ACC112 (cell line): ENCODE results near the gene CSNK2B.
"Not testable (repeated sequence)": the region's sequence is repeated elsewhere in the genome, so short reads cannot be mapped to it uniquely, and the experiment has no call there.

Experiments
- H2AFZ ChIP-seq: fragments of 200-600 bp; sonication (generic); one replicate; pipeline ENCODE4 v1.6.0; 2017; ENCODE audit warnings: antibody characterized with exemption, low read length; ENCODE audit not compliant: unreplicated experiment
- H3K27ac ChIP-seq: fragments of 200-600 bp; sonication (generic); 2 replicates; pipeline ENCODE4 v1.5.1; 2014; ENCODE audit warnings: low read depth, mild to moderate bottlenecking, antibody characterized with exemption, low read length, moderate library complexity
- H3K27me3 ChIP-seq: fragments of 200-600 bp; sonication (generic); 2 replicates; pipeline ENCODE4 v1.6.1; 2014; ENCODE audit warnings: mild to moderate bottlenecking, antibody characterized with exemption, low read length, moderate library complexity, mixed read lengths; ENCODE audit not compliant: insufficient read depth
- H3K36me3 ChIP-seq: fragments of 200-600 bp; sonication (generic); 2 replicates; pipeline ENCODE4 v1.6.1; 2016; ENCODE audit warnings: mild to moderate bottlenecking, antibody characterized with exemption, low read length, moderate library complexity, mixed read lengths; ENCODE audit not compliant: insufficient read depth
- H3K4me1 ChIP-seq: fragments of 200-600 bp; sonication (generic); one replicate; pipeline ENCODE4 v1.6.1; 2016; ENCODE audit warnings: low read length, mixed read lengths; ENCODE audit not compliant: insufficient read depth, unreplicated experiment, control insufficient read depth
- H3K4me3 ChIP-seq: fragments of 200-600 bp; sonication (generic); 2 replicates; pipeline ENCODE4 v1.5.1; 2014; ENCODE audit warnings: mild to moderate bottlenecking, low read depth, low read length
- H3K79me2 ChIP-seq: fragments of 200-600 bp; sonication (generic); one replicate; pipeline ENCODE4 v1.6.0; 2016; ENCODE audit warnings: low read length; ENCODE audit not compliant: control insufficient read depth, unreplicated experiment, insufficient read depth

CSNK2B gene

GRCh38 chr6:31705931-31706330 lies 40.1 kb downstream of the CSNK2B start:
- peaks cover 21% of the 10 kb centered on the region for H3K79me2 ChIP-seq
- peaks cover 9% of the 10 kb centered on the region for H3K4me1 ChIP-seq
- H3K4me3 ChIP-seq = no peak overlapping the region
- no peaks in the 10 kb centered on the region for H3K27me3 ChIP-seq
- H3K36me3 ChIP-seq = no peaks in the 10 kb centered on the region
- no peak overlapping the region for H3K27ac ChIP-seq
- no peak overlapping the region for H2AFZ ChIP-seq

GRCh38 chr6:31706599-31706998 lies 40.7 kb downstream of the CSNK2B start, which contains the start of gene LY6G6F:
TSS of gene LY6G6F (plus strand) at chr6:31706866. CDS start at chr6:31706907, 41 bp downstream.
- Histone ChIP-seq H3K27ac (no peak within 1 kb of the TSS), H3K36me3 (no peaks in the 10 kb centered on the region), H3K4me1 (peaks cover 2% of the 10 kb centered on the region), H3K27me3 (no peaks in the 10 kb centered on the region), H3K4me3 (no peak within 1 kb of the TSS), H3K79me2 (peaks cover 14% of the 10 kb centered on the region), H2AFZ (no peak within 1 kb of the TSS)

GRCh38 chr6:31707701-31708100 lies 41.8 kb downstream of the CSNK2B start:
- no peaks in the 10 kb centered on the region for H3K4me1 ChIP-seq
- no peak overlapping the region for H3K27ac ChIP-seq
- peaks cover 3% of the 10 kb centered on the region for H3K79me2 ChIP-seq
- H3K4me3 ChIP-seq = no peak overlapping the region
- no peaks in the 10 kb centered on the region for H3K27me3 ChIP-seq
- no peak overlapping the region for H2AFZ ChIP-seq
- no peaks in the 10 kb centered on the region for H3K36me3 ChIP-seq

GRCh38 chr6:31708224-31708623 lies 42.3 kb downstream of the CSNK2B start:
- no peak overlapping the region for H3K4me3 ChIP-seq
- no peaks in the 10 kb centered on the region for H3K4me1 ChIP-seq
- H3K36me3 ChIP-seq = no peaks in the 10 kb centered on the region
- no peaks in the 10 kb centered on the region for H3K79me2 ChIP-seq
- no peaks in the 10 kb centered on the region for H3K27me3 ChIP-seq
- H2AFZ ChIP-seq = no peak overlapping the region
- H3K27ac ChIP-seq = no peak overlapping the region

GRCh38 chr6:31709157-31709556 lies 43.3 kb downstream of the CSNK2B start:
- not testable (repeated sequence) for H3K27ac ChIP-seq, H3K27me3 ChIP-seq, H3K79me2 ChIP-seq, H3K4me1 ChIP-seq, H3K36me3 ChIP-seq, H2AFZ ChIP-seq, H3K4me3 ChIP-seq

GRCh38 chr6:31710523-31711219 lies 44.8 kb downstream of the CSNK2B start:
- Histone ChIP-seq H3K27me3 (no peaks in the 10 kb centered on the region), H3K36me3 (no peaks in the 10 kb centered on the region), H3K79me2 (no peaks in the 10 kb centered on the region), H3K4me3 (no peak overlapping the region), H2AFZ (no peak overlapping the region), H3K4me1 (no peaks in the 10 kb centered on the region), H3K27ac (no peak overlapping the region)

- Histone ChIP-seq H3K4me1 (no peaks in the 10 kb centered on the region), H2AFZ (peak overlapping the region; percentile 36), H3K36me3 (no peaks in the 10 kb centered on the region), H3K4me3 (no peak overlapping the region), H3K27ac (no peak overlapping the region), H3K27me3 (no peaks in the 10 kb centered on the region), H3K79me2 (no peaks in the 10 kb centered on the region)
Observed at GRCh38 chr6:31711233-31711632, 45.4 kb downstream of the CSNK2B start.

- Histone ChIP-seq H3K27ac (no peak overlapping the region), H2AFZ (no peak overlapping the region), H3K4me3 (no peak overlapping the region), H3K4me1 (no peaks in the 10 kb centered on the region), H3K27me3 (no peaks in the 10 kb centered on the region), H3K36me3 (no peaks in the 10 kb centered on the region), H3K79me2 (no peaks in the 10 kb centered on the region)
Observed at GRCh38 chr6:31712296-31712695, 46.4 kb downstream of the CSNK2B start.

- no peak overlapping the region for H3K27ac ChIP-seq
- H2AFZ ChIP-seq = no peak overlapping the region
- no peaks in the 10 kb centered on the region for H3K27me3 ChIP-seq
- no peaks in the 10 kb centered on the region for H3K4me1 ChIP-seq
- no peaks in the 10 kb centered on the region for H3K79me2 ChIP-seq
- H3K36me3 ChIP-seq = no peaks in the 10 kb centered on the region
- H3K4me3 ChIP-seq = no peak overlapping the region
Observed at GRCh38 chr6:31713465-31713864, 47.6 kb downstream of the CSNK2B start.

- no peaks in the 10 kb centered on the region for H3K79me2 ChIP-seq
- no peaks in the 10 kb centered on the region for H3K27me3 ChIP-seq
- H3K27ac ChIP-seq = no peak overlapping the region
- no peak overlapping the region for H3K4me3 ChIP-seq
- no peaks in the 10 kb centered on the region for H3K36me3 ChIP-seq
- H3K4me1 ChIP-seq = no peaks in the 10 kb centered on the region
- no peak overlapping the region for H2AFZ ChIP-seq
Observed at GRCh38 chr6:31713991-31714684, 48.3 kb downstream of the CSNK2B start.
